Stimulated activated CD8-positive, alpha-beta memory T cell treated with anti-CD3 and anti-CD28 coated beads, Interleukin-12 subunit alpha, Interleukin-12 subunit beta, amount 100 ng/mL, for 24 hours (primary cell): ENCODE measurements around the gene ASH1L.
"Not testable (repeated sequence)": the region's sequence is repeated elsewhere in the genome, so short reads cannot be mapped to it uniquely, and the experiment has no call there.

ENCODE experiments used
- DNase-seq: peaks from one replicate; pipeline ENCODE4 v3.0.0-alpha.2; 2020; ENCODE audit errors: extremely low read depth

The ASH1L gene

GRCh38 chr1:155307247-155307740 lies 255.3 kb downstream of the ASH1L start:
- no peak for DNase-seq

- DNase-seq: no peak
Measured at GRCh38 chr1:155305881-155306391, 256.7 kb downstream of the ASH1L start.

DNA sequence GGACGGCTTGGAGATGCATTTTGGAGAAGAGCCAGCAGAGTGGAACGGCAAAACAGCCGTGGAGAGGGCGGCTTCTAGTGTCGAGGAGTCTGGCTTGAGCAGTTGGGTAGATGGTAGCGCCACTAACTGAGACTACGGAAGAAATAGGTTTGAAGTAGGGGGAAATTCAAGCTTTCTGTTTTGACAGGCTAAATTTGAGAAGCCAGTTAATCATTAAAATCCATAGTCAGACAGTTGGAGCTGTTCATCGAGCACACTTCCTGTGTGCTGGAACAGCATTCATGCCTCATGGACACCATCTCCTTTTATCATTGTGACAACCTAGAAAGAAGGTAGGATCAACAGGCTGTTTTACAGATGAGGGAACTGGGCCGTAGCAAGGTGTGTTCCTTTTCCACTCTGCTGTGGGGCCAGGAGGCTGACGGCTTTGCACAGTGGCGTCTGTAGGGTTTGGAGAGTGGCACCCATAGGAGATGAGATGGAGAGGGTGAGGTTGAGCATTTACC lies 258.0 kb downstream of the ASH1L start:
- DNase-seq: no peak

DNA sequence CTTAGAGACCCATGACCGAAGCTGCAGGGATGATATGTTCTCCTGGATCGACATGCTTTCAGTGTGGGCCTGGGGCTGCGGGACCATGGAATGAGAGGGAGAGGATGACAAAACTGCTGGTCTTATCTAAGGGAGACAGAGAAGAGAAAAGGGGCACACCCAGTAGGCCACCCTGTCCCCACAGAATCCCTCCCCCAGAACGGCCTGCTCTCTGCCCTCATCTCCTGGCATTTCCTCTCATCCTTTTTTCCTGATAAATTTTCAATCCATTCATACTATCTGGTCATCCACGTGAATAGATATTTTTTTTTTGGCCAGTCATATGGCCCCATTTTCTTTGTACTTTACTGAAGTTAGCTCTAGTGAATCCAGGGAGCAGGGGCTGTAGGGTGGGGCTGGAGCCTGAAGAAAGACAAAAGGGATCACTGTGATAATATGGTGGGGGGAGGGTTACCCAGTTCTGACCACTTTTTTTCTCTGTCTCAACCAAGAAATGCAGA lies 261.2 kb downstream of the ASH1L start, which contains the start of gene PKLR:
Gene PKLR, minus strand, starts transcription at position 97 of the 500 bp plus-strand sequence. Its CDS starts 43 bp downstream, at position 54.
- DNase-seq: no peak

DNA sequence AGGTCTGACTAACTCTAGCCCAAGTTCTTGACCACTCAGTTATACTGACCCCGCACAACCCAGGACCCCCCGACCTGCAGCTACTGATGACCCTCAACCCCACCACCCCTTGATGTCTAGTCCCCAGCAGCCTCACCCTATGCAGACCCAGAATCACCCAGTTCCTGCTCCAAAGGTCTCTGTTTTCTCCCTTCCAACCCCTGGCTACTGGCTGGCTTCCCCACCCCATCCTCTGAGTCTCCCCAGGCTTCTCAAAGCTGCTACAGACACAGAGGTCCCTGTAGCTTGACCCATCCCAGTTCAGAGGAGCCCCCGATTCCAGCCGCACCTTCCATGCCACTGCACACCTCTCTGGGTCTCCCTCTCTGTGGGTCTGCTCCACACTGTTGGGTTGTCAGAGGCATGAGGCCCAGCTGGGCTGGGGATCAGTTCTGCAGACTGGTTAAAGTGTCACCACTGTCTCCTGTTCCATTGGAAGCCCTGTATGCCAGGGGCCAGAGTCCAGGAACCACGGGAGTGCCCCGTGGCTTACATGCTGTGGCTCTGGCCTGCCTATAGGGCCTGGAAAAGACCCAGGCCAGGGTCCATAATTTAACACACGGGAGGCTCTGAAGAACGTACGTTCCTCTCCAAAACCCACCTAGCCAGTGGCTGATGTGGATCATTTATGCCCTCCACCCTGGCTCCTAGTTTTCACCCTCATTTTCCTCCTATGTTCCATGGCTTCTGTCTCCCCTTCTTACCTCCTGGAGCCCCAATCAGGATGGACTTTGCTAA lies 261.9 kb downstream of the ASH1L start:
- no peak for DNase-seq

- DNase-seq: no peak
Measured at GRCh38 chr1:155300024-155300423, 262.6 kb downstream of the ASH1L start.

DNA sequence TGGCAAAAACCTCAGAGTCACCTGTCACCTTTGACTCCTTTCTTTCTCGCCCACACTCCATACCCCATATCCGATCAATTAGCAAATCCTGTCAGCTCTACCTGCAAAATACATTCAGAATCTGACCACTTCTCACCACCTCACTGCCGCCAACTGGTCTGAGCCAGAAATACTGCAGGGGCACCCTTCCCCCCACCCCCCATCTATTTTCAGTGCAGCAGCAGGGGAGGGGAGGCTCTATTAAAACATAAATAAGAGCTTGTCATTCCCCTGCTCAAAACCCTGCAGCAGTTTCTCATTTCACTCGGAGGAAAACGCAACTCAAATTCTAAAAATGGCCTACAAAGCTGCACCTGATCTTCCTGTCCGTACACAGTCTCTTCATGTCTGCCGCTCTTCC lies 265.2 kb downstream of the ASH1L start:
- no peak for DNase-seq

DNA sequence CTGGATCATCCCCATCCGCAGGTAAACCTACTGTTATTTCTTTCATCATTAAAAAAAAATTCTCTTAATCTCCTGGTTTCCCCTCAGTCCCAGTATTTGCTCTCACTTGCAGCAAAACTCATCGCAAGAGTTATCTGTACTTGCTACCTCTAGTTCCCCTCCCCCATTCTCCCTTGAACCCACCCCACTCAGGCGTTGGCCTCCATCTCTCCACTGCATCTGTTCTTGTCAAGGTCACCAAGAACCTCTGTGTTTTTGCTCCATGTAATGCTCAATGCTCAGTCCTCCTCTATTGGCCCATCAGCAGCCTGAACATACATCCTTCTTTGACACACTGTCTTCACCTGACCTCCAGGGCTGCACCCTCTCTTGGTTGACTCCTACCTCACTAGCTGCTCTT lies 265.9 kb downstream of the ASH1L start:
- DNase-seq: no peak

GRCh38 chr1:155295942-155296267 lies 266.7 kb downstream of the ASH1L start:
- no peak for DNase-seq

DNA sequence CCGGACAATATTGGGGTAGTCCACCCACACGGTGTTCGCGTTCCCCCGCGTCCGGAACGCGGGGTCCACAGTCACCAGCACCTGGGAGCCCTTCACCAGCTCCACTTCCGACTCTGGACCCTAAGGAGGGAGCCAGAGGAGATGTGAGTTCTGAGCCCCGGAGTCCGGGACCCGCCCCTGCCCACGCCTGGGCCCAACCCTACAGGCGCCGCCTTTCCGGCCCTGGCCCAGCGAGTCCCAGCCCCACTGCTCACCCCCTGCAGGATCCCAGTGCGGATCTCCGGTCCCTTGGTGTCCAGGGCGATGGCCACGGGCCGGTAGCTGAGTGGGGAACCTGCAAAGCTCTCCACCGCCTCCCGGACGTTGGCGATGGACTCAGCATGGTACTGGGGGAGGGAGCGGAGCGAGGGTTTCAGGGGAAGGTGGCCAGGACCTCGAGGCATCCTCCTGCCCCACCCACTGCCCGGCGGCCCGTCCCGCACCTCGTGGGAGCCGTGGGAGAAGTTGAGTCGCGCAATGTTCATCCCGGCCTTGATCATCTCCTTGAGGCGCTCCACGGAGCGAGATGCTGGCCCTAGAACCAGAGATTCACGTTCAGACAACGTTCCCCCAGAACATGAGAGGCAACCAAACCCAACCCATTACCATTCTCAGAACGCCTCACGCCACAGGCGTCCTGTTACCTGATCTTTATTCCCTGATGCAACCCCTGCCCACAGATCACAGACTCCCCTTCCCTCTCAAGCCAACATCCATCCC lies 267.2 kb downstream of the ASH1L start:
- DNase-seq: no peak

- DNase-seq: no peak
Measured at GRCh38 chr1:155294520-155295182, 268.0 kb downstream of the ASH1L start.

DNA sequence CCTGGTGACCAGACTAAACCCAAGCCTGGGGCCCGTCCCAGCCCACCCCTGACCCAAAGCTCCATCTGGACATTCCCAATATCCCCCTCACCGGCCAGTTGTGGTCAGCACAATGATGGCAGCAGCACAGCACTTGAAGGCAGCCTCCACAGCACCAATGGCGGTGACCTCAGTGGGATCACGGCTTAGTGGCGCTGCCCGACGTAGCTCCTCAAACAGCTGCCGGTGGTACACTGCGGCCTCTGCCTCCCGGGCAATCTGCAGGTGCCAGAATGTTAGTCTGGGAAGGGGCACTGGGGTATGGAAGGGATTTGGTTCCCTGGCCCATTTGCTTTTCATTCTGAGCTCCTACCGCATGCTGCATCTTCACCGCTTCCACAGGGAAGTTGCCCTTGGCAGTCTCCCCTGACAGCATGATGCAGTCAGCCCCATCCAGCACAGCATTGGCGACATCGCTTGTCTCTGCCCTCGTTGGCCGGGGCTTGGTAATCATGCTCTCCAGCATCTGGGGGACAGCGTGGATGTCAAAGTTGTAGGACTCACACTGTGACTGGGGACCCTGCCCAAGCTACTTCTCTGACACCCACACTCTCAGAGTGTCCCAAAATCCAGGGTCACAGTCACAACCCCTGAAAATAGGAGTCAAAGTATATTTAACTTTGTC lies 269.4 kb downstream of the ASH1L start:
- no peak for DNase-seq

DNA sequence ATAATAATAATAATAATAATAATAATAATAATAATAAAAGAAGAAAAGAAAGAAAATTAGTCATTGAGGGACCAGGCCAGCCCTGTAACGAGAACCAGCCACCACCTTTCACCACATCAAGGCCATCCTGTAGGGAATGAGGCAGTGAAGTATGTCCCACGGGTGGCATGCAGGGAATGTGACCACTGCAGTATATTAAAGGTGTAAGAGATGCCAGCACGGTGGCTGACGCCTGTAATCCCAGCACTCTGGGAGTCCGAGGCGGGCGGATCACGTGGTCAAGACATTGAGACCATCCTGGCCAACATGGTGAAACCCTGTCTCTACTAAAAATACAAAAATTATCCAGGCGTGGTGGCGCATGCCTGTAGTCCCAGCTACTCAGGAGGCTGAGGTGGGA lies 271.6 kb downstream of the ASH1L start:
- DNase-seq: not testable (repeated sequence)

DNA sequence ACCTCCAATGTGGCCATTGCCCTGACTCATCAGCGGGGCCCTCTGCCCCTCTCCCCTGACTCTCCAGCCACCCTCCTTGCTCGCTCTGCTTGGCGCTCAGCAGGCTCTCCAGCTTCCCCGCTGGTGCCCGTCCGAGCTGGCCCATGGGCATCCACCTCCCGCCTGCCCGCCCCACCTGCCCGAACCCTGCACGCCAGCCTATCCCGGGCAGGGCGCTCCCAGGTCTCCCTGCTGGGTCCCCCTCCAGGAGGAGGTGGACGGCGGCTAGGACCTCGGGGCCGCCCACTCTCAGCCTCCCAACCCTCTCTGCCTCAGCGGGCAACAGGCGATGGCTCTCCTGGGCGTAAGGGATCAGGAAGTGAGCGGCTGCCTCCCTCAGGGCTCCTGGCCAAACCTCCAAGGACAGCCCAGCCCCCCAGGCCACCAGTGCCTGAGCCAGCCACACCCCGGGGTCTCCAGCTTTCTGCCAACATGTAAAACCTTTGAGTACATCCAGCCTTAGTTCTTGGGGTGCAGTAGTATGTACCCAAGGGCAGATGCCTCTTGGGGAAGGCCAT lies 274.5 kb downstream of the ASH1L start:
- no peak for DNase-seq

- DNase-seq: no peak
Measured at GRCh38 chr1:155286544-155286943, 276.1 kb downstream of the ASH1L start.

- no peak for DNase-seq
Measured at GRCh38 chr1:155285631-155286044, 277.0 kb downstream of the ASH1L start.
